Upper lobe of left lung (tissue), 6 donors: Measurements from ENCODE around the gene TMCO4. TPM values are rescaled to one million over a fixed set of nuclear protein-coding genes. Genes with fewer than 3 reads are reported as not detected.

Experiments used
- ATAC-seq, 2 donors: fragments of 200-7000 bp; cut with Tn5 transposase; one replicate each; pipeline ENCODE4 v1.9.1; 2022; ENCODE audit warnings: mild to moderate bottlenecking in 2 of 2, moderate library complexity in 2 of 2; ENCODE audit not compliant: low FRiP score in 2 of 2
- DNase-seq, 2 donors: peaks; one replicate each; pipeline ENCODE4 v3.0.0-alpha.2; 2019 to 2020
- H3K27ac ChIP-seq, 4 donors: fragments of 200-600 bp; sonication (generic); one replicate each; pipeline ENCODE4 v1.5.1; 2016 to 2019
- H3K27me3 ChIP-seq, 4 donors: fragments of 200-600 bp; sonication (generic); one replicate each; pipeline ENCODE4 v1.5.1; 2017 to 2019
- H3K36me3 ChIP-seq, 4 donors: fragments of 200-600 bp; sonication (generic); one replicate each; pipeline ENCODE4 v1.5.1; 2016 to 2019
- H3K4me1 ChIP-seq, 4 donors: fragments of 200-600 bp; sonication (generic); one replicate each; pipeline ENCODE4 v1.5.1; 2018 to 2019
- H3K4me3 ChIP-seq, 4 donors: fragments of 200-600 bp; sonication (generic); one replicate each; pipeline ENCODE4 v1.5.1; 2017 to 2019; ENCODE audit warnings: mild to moderate bottlenecking in 2 of 4, moderate library complexity in 1 of 4
- H3K9me3 ChIP-seq, 4 donors: fragments of 200-600 bp; sonication (generic); one replicate each; pipeline ENCODE4 v1.5.1; 2018 to 2019
- EP300 ChIP-seq, 4 donors: sonication (generic); formaldehyde crosslinking; IDR thresholded peaks; one replicate each; pipeline ENCODE4 v1.5.1; 2017; ENCODE audit warnings: antibody characterized with exemption in 4 of 4, control low read depth in 2 of 4
- POLR2A ChIP-seq, 4 donors: fragments of 450-650 bp; IDR thresholded peaks; one replicate each; pipeline ENCODE4 v1.5.1; 2016 to 2017; ENCODE audit warnings: antibody characterized with exemption in 4 of 4, mild to moderate bottlenecking in 2 of 4
- POLR2AphosphoS5 ChIP-seq, 2 donors: sonication (generic); formaldehyde crosslinking; IDR thresholded peaks; one replicate each; pipeline ENCODE4 v1.5.1; 2017; ENCODE audit warnings: antibody characterized with exemption in 2 of 2
- WGBS, 2 donors: methylation state at CpG; one replicate each; pipeline ENCODE4 v1.1.5; 2017 to 2018; 5-methylcytosine and 5-hydroxymethylcytosine counted together
- total RNA-seq, 6 donors: library from RNA; depleted of rRNA in 4 of 6; stranded (reverse); fragments of >200 nt in 4 of 6; gene quantifications; one replicate each; pipeline versions ENCODE4 v1.1.0 to v1.2.1, GENCODE V29; 2016 to 2021
- TF ChIP-seq, protein P1 (sequence below), 6 experiments: fragments of 450-650 bp in 4 of 6; fragments of 200-600 bp in 2 of 6; sonication (generic) in 2 of 6; IDR thresholded peaks; one replicate each; pipeline ENCODE4 v1.5.1; 2016 to 2019; ENCODE audit warnings: antibody characterized with exemption in 6 of 6
- donor health status: DM: no; HTN: no; CAD: no; lungs with moderate emphysema.
- donor health status: DM: no; HTN: yes; CAD: no; lungs with severe emphysema.

The TMCO4 gene
- total RNA-seq, 6 donors from 2014 or later, result 19.1 to 46.1 (median 24.9) TPM

DNA sequence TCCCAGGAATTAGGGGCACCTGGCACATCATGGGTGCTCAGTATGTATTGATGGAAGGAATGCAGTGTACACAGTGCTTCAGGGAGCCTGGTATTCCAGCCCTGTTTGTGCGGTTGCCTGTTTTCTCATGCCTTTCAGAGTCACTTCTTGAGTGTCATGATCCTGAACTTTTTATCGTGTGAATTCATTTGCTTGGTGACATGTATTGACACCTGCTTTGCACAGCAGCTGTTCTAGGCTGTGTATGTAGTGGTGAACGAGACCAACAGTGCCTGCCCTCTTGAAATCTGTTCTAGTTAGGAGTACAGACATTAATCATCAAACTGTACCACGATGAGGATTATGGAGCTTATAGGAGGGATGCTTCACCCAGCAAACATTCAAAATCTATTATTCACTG lies 128.9 kb downstream of the TMCO4 start:
- no peak for TF ChIP-seq EP300 (IDR thresholded peaks at IDR 0.05)
- TF ChIP-seq, protein P1, sequence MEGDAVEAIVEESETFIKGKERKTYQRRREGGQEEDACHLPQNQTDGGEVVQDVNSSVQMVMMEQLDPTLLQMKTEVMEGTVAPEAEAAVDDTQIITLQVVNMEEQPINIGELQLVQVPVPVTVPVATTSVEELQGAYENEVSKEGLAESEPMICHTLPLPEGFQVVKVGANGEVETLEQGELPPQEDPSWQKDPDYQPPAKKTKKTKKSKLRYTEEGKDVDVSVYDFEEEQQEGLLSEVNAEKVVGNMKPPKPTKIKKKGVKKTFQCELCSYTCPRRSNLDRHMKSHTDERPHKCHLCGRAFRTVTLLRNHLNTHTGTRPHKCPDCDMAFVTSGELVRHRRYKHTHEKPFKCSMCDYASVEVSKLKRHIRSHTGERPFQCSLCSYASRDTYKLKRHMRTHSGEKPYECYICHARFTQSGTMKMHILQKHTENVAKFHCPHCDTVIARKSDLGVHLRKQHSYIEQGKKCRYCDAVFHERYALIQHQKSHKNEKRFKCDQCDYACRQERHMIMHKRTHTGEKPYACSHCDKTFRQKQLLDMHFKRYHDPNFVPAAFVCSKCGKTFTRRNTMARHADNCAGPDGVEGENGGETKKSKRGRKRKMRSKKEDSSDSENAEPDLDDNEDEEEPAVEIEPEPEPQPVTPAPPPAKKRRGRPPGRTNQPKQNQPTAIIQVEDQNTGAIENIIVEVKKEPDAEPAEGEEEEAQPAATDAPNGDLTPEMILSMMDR (IDR thresholded peaks at IDR 0.05), result no peak
- TF ChIP-seq POLR2A (IDR thresholded peaks at IDR 0.05), result no peak
- no peak for TF ChIP-seq POLR2AphosphoS5 (IDR thresholded peaks at IDR 0.05)
- Histone ChIP-seq H3K9me3 (no peaks in the 10 kb centered on the region), H3K4me3 (no peak overlapping the region), H3K27me3 (peaks cover 0 to 9% (median 3%) of the 10 kb centered on the region in 4 donors), H3K4me1 (peaks cover 0 to 2% (median 0%) of the 10 kb centered on the region in 4 donors), H3K27ac (no peak overlapping the region), H3K36me3 (no peaks in the 10 kb centered on the region)
- ATAC-seq, result no peak
- WGBS, 2 donors, result 54 to 59% methylated on average over 4 of the region's 4 CpGs
- DNase-seq, result no peak

GRCh38 chr1:19668888-19669287 lies 130.8 kb downstream of the TMCO4 start:
- Histone ChIP-seq H3K27me3 (peaks cover 0 to 25% (median 16%) of the 10 kb centered on the region in 4 donors), H3K4me3 (no peak overlapping the region), H3K9me3 (no peaks in the 10 kb centered on the region), H3K27ac (no peak overlapping the region), H3K36me3 (no peaks in the 10 kb centered on the region), H3K4me1 (peaks cover 7 to 17% (median 12%) of the 10 kb centered on the region in 4 donors)
- no peak for TF ChIP-seq POLR2A (IDR thresholded peaks at IDR 0.05)
- TF ChIP-seq POLR2AphosphoS5 (IDR thresholded peaks at IDR 0.05), result no peak
- no peak for TF ChIP-seq EP300 (IDR thresholded peaks at IDR 0.05)
- TF ChIP-seq, protein P1 (IDR thresholded peaks at IDR 0.05), result no peak
- ATAC-seq (no peak), DNase-seq (no peak)
- 75 to 78% methylated on average over 8 of the region's 8 CpGs for WGBS, 2 donors

DNA sequence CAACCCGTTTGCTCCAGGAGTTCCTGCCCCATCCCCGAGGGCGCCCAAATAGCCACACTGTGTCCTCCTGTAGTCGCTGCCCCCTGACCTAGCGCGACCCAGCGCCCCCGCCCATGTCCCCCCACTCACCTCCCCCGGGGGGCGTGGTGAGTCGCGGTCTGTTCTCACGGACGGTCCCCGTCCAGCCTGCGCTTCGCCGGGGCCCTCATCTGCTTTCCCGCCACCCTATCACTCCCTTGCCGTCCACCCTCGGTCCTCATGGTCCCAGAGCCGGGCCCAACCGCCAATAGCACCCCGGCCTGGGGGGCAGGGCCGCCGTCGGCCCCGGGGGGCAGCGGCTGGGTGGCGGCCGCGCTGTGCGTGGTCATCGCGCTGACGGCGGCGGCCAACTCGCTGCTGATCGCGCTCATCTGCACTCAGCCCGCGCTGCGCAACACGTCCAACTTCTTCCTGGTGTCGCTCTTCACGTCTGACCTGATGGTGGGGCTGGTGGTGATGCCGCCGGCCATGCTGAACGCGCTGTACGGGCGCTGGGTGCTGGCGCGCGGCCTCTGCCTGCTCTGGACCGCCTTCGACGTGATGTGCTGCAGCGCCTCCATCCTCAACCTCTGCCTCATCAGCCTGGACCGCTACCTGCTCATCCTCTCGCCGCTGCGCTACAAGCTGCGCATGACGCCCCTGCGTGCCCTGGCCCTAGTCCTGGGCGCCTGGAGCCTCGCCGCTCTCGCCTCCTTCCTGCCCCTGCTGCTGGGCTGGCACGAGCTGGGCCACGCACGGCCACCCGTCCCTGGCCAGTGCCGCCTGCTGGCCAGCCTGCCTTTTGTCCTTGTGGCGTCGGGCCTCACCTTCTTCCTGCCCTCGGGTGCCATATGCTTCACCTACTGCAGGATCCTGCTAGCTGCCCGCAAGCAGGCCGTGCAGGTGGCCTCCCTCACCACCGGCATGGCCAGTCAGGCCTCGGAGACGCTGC lies 133.9 kb downstream of the TMCO4 start:
- H3K27ac ChIP-seq, result no peak overlapping the region
- no peaks in the 10 kb centered on the region for H3K9me3 ChIP-seq
- H3K27me3 ChIP-seq, result peaks cover 0 to 25% (median 16%) of the 10 kb centered on the region in 4 donors
- TF ChIP-seq EP300 (IDR thresholded peaks at IDR 0.05) (no peak), POLR2AphosphoS5 (IDR thresholded peaks at IDR 0.05) (no peak), POLR2A (IDR thresholded peaks at IDR 0.05) (no peak)
- TF ChIP-seq, protein P1 (IDR thresholded peaks at IDR 0.05), result no peak
- 0 to 17% methylated on average over 1 to 68 of the region's 84 CpGs for WGBS, 2 donors
- H3K36me3 ChIP-seq, result no peaks in the 10 kb centered on the region
- ATAC-seq, result no peak
- DNase-seq, result peak in 1 of 2 donors; percentile 78
- peak overlapping the region in 1 of 4 donors; percentile 27 for H3K4me3 ChIP-seq
- H3K4me1 ChIP-seq, result peaks cover 7 to 17% (median 12%) of the 10 kb centered on the region in 4 donors

DNA sequence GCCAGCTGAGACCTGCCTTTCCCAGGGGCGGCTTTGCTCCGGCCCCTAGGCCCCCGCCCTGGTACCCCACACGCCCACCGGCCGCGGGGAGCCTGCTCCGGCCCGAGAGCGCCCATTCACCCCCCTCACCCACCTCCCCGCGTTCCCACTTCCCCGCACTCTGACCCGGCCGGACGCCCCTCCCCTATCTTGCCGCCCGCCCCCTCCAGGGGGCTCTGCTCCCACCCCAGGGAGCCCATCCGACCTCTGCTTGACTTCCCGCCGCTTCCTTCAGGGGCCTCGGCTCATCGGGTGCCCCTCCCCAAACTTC lies 134.6 kb downstream of the TMCO4 start:
- H3K36me3 ChIP-seq, result no peaks in the 10 kb centered on the region
- peak overlapping the region in 3 of 4 donors; percentile 25 to 31 (median 27) for H3K4me3 ChIP-seq
- ATAC-seq (no peak), DNase-seq (no peak)
- WGBS, 2 donors, result 5% methylated on average over 4 of the region's 23 CpGs; no CpG with 5 or more reads in 1 of the 2 donors
- peaks cover 0 to 25% (median 16%) of the 10 kb centered on the region in 4 donors for H3K27me3 ChIP-seq
- H3K27ac ChIP-seq, result no peak overlapping the region
- no peaks in the 10 kb centered on the region for H3K9me3 ChIP-seq
- TF ChIP-seq POLR2A (IDR thresholded peaks at IDR 0.05) (no peak), EP300 (IDR thresholded peaks at IDR 0.05) (no peak), POLR2AphosphoS5 (IDR thresholded peaks at IDR 0.05) (no peak)
- TF ChIP-seq, protein P1 (IDR thresholded peaks at IDR 0.05), result no peak
- H3K4me1 ChIP-seq, result peaks cover 7 to 18% (median 12%) of the 10 kb centered on the region in 4 donors
